Inflammatory macrophage (primary cell): Measurements from ENCODE around the gene RIPPLY2.

ENCODE experiments used
- DNase-seq, 2 donors: peaks; one replicate each; pipeline ENCODE4 v3.0.0-alpha.2; 2020 to 2022

Gene RIPPLY2

GRCh38 chr6:83905648-83906047, 52.5 kb downstream of the RIPPLY2 start:
- DNase-seq = no peak
